ENCODE results near the gene SLC26A2. TPM values are rescaled to one million over a fixed set of nuclear protein-coding genes. Genes with fewer than 3 reads are reported as not detected.

The SLC26A2 gene
- polyA plus RNA-seq, 1 experiment: 3.3 TPM

- TF ChIP-seq, protein P1, sequence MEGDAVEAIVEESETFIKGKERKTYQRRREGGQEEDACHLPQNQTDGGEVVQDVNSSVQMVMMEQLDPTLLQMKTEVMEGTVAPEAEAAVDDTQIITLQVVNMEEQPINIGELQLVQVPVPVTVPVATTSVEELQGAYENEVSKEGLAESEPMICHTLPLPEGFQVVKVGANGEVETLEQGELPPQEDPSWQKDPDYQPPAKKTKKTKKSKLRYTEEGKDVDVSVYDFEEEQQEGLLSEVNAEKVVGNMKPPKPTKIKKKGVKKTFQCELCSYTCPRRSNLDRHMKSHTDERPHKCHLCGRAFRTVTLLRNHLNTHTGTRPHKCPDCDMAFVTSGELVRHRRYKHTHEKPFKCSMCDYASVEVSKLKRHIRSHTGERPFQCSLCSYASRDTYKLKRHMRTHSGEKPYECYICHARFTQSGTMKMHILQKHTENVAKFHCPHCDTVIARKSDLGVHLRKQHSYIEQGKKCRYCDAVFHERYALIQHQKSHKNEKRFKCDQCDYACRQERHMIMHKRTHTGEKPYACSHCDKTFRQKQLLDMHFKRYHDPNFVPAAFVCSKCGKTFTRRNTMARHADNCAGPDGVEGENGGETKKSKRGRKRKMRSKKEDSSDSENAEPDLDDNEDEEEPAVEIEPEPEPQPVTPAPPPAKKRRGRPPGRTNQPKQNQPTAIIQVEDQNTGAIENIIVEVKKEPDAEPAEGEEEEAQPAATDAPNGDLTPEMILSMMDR (IDR thresholded peaks at IDR 0.05; ENCODE audit: insufficient read depth, low read depth, low read length): no peak
- CTCF ChIA-PET: interaction anchor here (0.8 to 1.5 kb wide), 7 partner anchors 8 to 179 kb away, joined by 3 to 6 read pairs (median 3); partner anchors contain the start of gene HMGXB3
- no peak for DNase-seq (ENCODE audit: low read depth)
- H3K4me3 ChIP-seq (ENCODE audit: low read depth, low read length): no peak overlapping the region
- POLR2A ChIA-PET: no interaction called here
- H3K36me3 ChIP-seq (ENCODE audit: control insufficient read depth, insufficient read depth, low read length): peaks cover 21% of the 10 kb centered on the region
- no peaks in the 10 kb centered on the region for H3K27me3 ChIP-seq (ENCODE audit: control insufficient read depth, insufficient read depth, low read length)
These were observed 49.3 kb downstream of the SLC26A2 start for GRCh38 chr5:150009671-150010387.

DNA sequence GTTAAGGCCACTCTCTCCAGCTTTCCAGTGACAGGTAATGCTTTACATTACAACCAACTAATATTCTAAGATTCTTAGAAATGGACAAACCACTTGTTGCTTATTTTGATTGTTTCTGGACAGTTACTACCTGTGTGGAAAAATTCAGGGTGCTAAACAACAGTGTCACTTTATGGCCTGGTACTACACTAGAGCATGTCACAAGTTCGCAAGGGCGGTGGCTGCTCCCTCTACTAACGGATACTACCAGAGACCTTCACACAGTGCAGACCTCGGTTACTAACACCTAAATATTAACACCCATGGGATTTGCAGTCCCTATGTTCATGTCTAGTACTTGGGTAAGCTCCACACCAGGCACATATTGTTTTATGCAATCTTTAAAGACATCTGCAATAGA is 53.4 kb downstream of the SLC26A2 start:
- no peak overlapping the region for H3K4me3 ChIP-seq (ENCODE audit: low read depth, low read length)
- peaks cover 19% of the 10 kb centered on the region for H3K36me3 ChIP-seq (ENCODE audit: control insufficient read depth, insufficient read depth, low read length)
- H3K27me3 ChIP-seq (ENCODE audit: control insufficient read depth, insufficient read depth, low read length): no peaks in the 10 kb centered on the region
- CTCF ChIA-PET: no interaction called here
- no peak for DNase-seq (ENCODE audit: low read depth)
- TF ChIP-seq, protein P1 (IDR thresholded peaks at IDR 0.05; ENCODE audit: insufficient read depth, low read depth, low read length): no peak
- POLR2A ChIA-PET: no interaction called here

DNA sequence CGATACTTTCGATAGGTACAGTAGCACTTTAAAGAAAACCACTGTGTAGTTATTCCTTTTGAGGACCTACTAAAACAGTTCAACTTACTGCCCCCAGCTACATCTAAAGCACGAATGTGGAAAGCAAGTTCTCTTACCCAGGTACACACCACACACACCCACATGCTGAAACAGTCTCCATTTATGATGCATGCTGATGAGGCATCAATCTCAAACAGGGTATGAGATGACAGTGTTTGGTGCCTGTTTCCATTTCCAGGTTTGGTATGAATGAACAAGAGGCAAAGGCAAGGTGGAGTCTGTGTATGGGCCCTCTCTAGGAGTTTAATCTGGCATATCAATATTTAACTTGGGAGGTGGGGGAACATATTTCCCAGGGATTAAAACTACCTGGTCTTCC is 53.9 kb downstream of the SLC26A2 start:
- peaks cover 19% of the 10 kb centered on the region for H3K36me3 ChIP-seq (ENCODE audit: control insufficient read depth, insufficient read depth, low read length)
- no peaks in the 10 kb centered on the region for H3K27me3 ChIP-seq (ENCODE audit: control insufficient read depth, insufficient read depth, low read length)
- CTCF ChIA-PET: interaction anchor here (1.0 kb wide), 1 partner anchor 9 kb away, joined by 3 read pairs; no protein-coding TSS in a partner anchor
- DNase-seq (ENCODE audit: low read depth): no peak
- H3K4me3 ChIP-seq (ENCODE audit: low read depth, low read length): no peak overlapping the region
- TF ChIP-seq, protein P1 (IDR thresholded peaks at IDR 0.05; ENCODE audit: insufficient read depth, low read depth, low read length): no peak
- POLR2A ChIA-PET: no interaction called here

DNA sequence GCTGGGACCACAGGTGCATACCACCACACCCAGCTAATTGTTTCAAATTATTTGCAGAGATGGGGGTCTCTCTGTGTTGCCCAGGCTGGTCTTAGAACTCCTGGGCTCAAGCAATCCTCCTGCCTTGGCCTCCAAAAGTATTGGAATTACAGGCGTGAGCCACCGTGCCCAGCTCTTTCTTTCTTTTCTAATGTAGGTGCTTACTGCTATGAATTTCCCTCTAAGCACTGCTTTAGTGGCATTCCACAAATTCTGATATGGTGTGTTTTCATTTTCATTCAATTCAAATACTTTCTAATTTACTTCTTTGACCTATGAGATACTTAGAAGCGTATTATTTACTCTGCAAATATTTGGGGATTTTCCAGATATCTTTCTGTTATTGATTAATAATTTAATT is 54.9 kb downstream of the SLC26A2 start:
- Histone ChIP-seq H3K4me3 (ENCODE audit: low read depth, low read length) (no peak overlapping the region), H3K27me3 (ENCODE audit: control insufficient read depth, insufficient read depth, low read length) (no peaks in the 10 kb centered on the region), H3K36me3 (ENCODE audit: control insufficient read depth, insufficient read depth, low read length) (peaks cover 16% of the 10 kb centered on the region)
- no peak for DNase-seq (ENCODE audit: low read depth)
- ChIA-PET POLR2A (no interaction called here), CTCF (no interaction called here)
- TF ChIP-seq, protein P1 (IDR thresholded peaks at IDR 0.05; ENCODE audit: insufficient read depth, low read depth, low read length): no peak

DNA sequence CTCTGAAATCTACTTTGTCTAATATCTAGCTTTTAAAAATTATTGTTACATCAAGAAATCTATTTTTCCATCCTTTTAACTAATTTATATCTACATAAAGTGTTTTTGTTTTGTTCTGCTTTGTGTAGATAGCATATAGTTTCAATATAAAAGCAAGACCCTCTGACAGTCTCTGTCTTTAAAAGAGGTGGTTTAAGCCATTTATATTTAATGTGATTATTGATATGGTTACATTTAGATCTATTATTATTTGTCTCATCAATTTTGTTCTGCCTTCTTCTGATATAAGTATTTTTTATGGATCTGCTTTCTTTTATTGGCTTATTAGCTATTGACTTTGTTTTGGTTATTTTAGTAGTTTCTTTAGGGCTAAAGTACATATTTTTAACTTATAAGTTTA is 56.0 kb downstream of the SLC26A2 start:
- TF ChIP-seq, protein P1 (IDR thresholded peaks at IDR 0.05; ENCODE audit: insufficient read depth, low read depth, low read length): no peak
- CTCF ChIA-PET: interaction anchor here (0.7 to 0.9 kb wide), 2 partner anchors 9 kb away, joined by 3 read pairs; no protein-coding TSS in a partner anchor
- no peak for DNase-seq (ENCODE audit: low read depth)
- POLR2A ChIA-PET: no interaction called here
- no peak overlapping the region for H3K4me3 ChIP-seq (ENCODE audit: low read depth, low read length)
- H3K36me3 ChIP-seq (ENCODE audit: control insufficient read depth, insufficient read depth, low read length): peaks cover 14% of the 10 kb centered on the region
- no peaks in the 10 kb centered on the region for H3K27me3 ChIP-seq (ENCODE audit: control insufficient read depth, insufficient read depth, low read length)
